PC-9 (cell line): Measurements from ENCODE around the gene VAPB. TPM values are rescaled to one million over a fixed set of nuclear protein-coding genes. Genes with fewer than 3 reads are reported as not detected.

ENCODE experiments used
- BruUV-seq: library from RNA; stranded (reverse); fragments of 400-500 nt; replicated peaks from 2 replicates; lab custom pipeline; 2021; lab: Mats Ljungman, UMichigan
- CTCF ChIA-PET: fragments of 300-600 bp; sonication (Branson Sonifier 250); formaldehyde crosslinking; loops from one replicate; lab custom pipeline; 2022; ENCODE audit warnings: antibody characterized with exemption; lab: Charles Lee
- POLR2A ChIA-PET: fragments of 300-600 bp; sonication (Branson Sonifier 250); formaldehyde crosslinking; loops from one replicate; lab custom pipeline; 2022; ENCODE audit warnings: antibody characterized with exemption; ENCODE audit not compliant: unreplicated experiment; lab: Charles Lee
- DNase-seq, 2 experiments: peaks; one replicate each; pipeline versions ENCODE4 v3.0.0 to v3.0.0-alpha.2; 2015 to 2022; ENCODE audit warnings: mixed read lengths in 1 of 2
- H2AFZ ChIP-seq: fragments of 200-600 bp; sonication (generic); 2 replicates; pipeline ENCODE4 v1.8.1; 2017; ENCODE audit warnings: antibody characterized with exemption
- H3F3A ChIP-seq: fragments of 200-600 bp; sonication (generic); 2 replicates; pipeline ENCODE4 v1.8.1; 2017; ENCODE audit warnings: antibody characterized with exemption, mild to moderate bottlenecking, low read depth; ENCODE audit not compliant: insufficient read depth
- H3K27ac ChIP-seq: fragments of 200-600 bp; sonication (generic); 2 replicates; pipeline ENCODE4 v1.6.1; 2016; ENCODE audit warnings: mixed run types
- H3K27me3 ChIP-seq: fragments of 200-600 bp; sonication (generic); 2 replicates; pipeline ENCODE4 v1.6.1; 2016; ENCODE audit warnings: low read depth, mixed run types; ENCODE audit not compliant: insufficient read depth
- H3K36me3 ChIP-seq: fragments of 200-600 bp; sonication (generic); 2 replicates; pipeline ENCODE4 v1.6.1; 2016; ENCODE audit warnings: low read depth, mixed run types
- H3K4me1 ChIP-seq: fragments of 200-600 bp; sonication (generic); replicated peaks from 2 replicates; pipeline ENCODE4 v1.6.1; 2016; ENCODE audit warnings: mixed run types; ENCODE audit not compliant: insufficient read depth
- H3K4me2 ChIP-seq: fragments of 200-600 bp; sonication (generic); 2 replicates; pipeline ENCODE4 v1.6.1; 2017; ENCODE audit warnings: mixed run types
- H3K4me3 ChIP-seq: fragments of 200-600 bp; sonication (generic); 2 replicates; pipeline ENCODE4 v1.6.1; 2016; ENCODE audit warnings: mixed run types
- H3K79me2 ChIP-seq: fragments of 200-600 bp; sonication (generic); 2 replicates; pipeline ENCODE4 v1.6.1; 2017; ENCODE audit warnings: low read depth, mixed run types
- H3K9me2 ChIP-seq: fragments of 200-600 bp; sonication (generic); 2 replicates; pipeline ENCODE4 v1.8.1; 2017; ENCODE audit warnings: mild to moderate bottlenecking; ENCODE audit not compliant: insufficient read depth
- H3K9me3 ChIP-seq: fragments of 200-600 bp; sonication (generic); 2 replicates; pipeline ENCODE4 v1.8.1; 2016; ENCODE audit warnings: low read depth; ENCODE audit not compliant: insufficient read depth
- H4K20me1 ChIP-seq: fragments of 200-600 bp; sonication (generic); 2 replicates; pipeline ENCODE4 v1.8.1; 2017; ENCODE audit not compliant: insufficient read depth
- CTCF ChIP-seq: fragments of 200-600 bp; sonication (generic); conservative IDR thresholded peaks from 2 replicates; pipeline ENCODE4 v1.6.1; 2017; ENCODE audit warnings: mixed run types, antibody characterized with exemption, mild to moderate bottlenecking, moderate library complexity
- EZH2 ChIP-seq: fragments of 200-600 bp; sonication (generic); IDR thresholded peaks from 2 replicates; pipeline ENCODE4 v1.8.0; 2017; ENCODE audit warnings: antibody characterized with exemption, low read depth
- intact Hi-C: fragments of 100-400 bp; cut with micrococcal nuclease; formaldehyde crosslinking; loops from one replicate; pipeline ENCODE4 v1.10.0; 2022; ENCODE audit not compliant: unreplicated experiment
- total RNA-seq: library from RNA; stranded (reverse); gene quantifications from 2 replicates; pipeline ENCODE4 v1.2.3, GENCODE V29; 2021

Gene VAPB
- total RNA-seq, 1 experiment from 2014 or later = 80.6 TPM

GRCh38 chr20:58374027-58374850 is 14.8 kb upstream of the VAPB start:
- H3K9me2 ChIP-seq = no peaks in the 10 kb centered on the region; the same call in 1 of the 2 replicates
- no peaks in the 10 kb centered on the region; the same call in 1 of the 2 replicates for H3K9me3 ChIP-seq
- POLR2A ChIA-PET = interaction anchor here (0.6 kb wide), 1 partner anchor 15 kb away, joined by 5 read pairs; the partner anchor contains the start of gene VAPB
- 0 out of 2 replicates have a peak, but pooled peaks cover 3% of the 10 kb centered on the region for H4K20me1 ChIP-seq
- no peaks in the 10 kb centered on the region for H3F3A ChIP-seq
- H2AFZ ChIP-seq = no peak overlapping the region
- TF ChIP-seq CTCF (no peak), EZH2 (no peak)
- intact Hi-C loops = no loop called here
- H3K27ac ChIP-seq = no peak overlapping the region
- no peak overlapping the region for H3K4me2 ChIP-seq
- no peak overlapping the region for H3K4me3 ChIP-seq
- DNase-seq = no peak
- no peaks in the 10 kb centered on the region for H3K79me2 ChIP-seq
- H3K27me3 ChIP-seq = no peaks in the 10 kb centered on the region
- no TSS peak for BruUV-seq
- no peaks in the 10 kb centered on the region for H3K36me3 ChIP-seq
- CTCF ChIA-PET = no interaction called here
- no peaks in the 10 kb centered on the region for H3K4me1 ChIP-seq

- Histone ChIP-seq H3K36me3 (no peaks in the 10 kb centered on the region), H2AFZ (no peak overlapping the region)
- intact Hi-C loops = no loop called here
These were observed 13.9 kb upstream of the VAPB start for GRCh38 chr20:58374906-58375758.

GRCh38 chr20:58375759-58376352 is 13.2 kb upstream of the VAPB start:
- Histone ChIP-seq H3K9me3 (peaks cover 2% of the 10 kb centered on the region; the same call in 1 of the 2 replicates), H3F3A (no peaks in the 10 kb centered on the region), H3K27me3 (peaks cover 3% of the 10 kb centered on the region; the same call in 1 of the 2 replicates), H4K20me1 (0 out of 2 replicates have a peak, but pooled peaks cover 3% of the 10 kb centered on the region), H3K4me1 (no peaks in the 10 kb centered on the region), H3K36me3 (no peaks in the 10 kb centered on the region), H3K79me2 (no peaks in the 10 kb centered on the region), H3K27ac (no peak overlapping the region), H3K4me3 (no peak overlapping the region), H3K4me2 (no peak overlapping the region), H2AFZ (no peak overlapping the region), H3K9me2 (no peaks in the 10 kb centered on the region; the same call in 1 of the 2 replicates)
- ChIA-PET CTCF (no interaction called here), POLR2A (no interaction called here)
- intact Hi-C loops = no loop called here
- no peak for TF ChIP-seq CTCF
- no peak for TF ChIP-seq EZH2
- no peak for DNase-seq
- no TSS peak for BruUV-seq

More at GRCh38 chr20:58374906-58375758, 13.9 kb upstream of the VAPB start:
- Histone ChIP-seq H3K4me2 (no peak overlapping the region), H3K4me1 (no peaks in the 10 kb centered on the region), H4K20me1 (0 out of 2 replicates have a peak, but pooled peaks cover 3% of the 10 kb centered on the region), H3K27ac (no peak overlapping the region), H3K79me2 (no peaks in the 10 kb centered on the region), H3K27me3 (no peaks in the 10 kb centered on the region), H3F3A (no peaks in the 10 kb centered on the region), H3K9me3 (no peaks in the 10 kb centered on the region; the same call in 1 of the 2 replicates), H3K4me3 (no peak overlapping the region), H3K9me2 (no peaks in the 10 kb centered on the region; the same call in 1 of the 2 replicates)
- no peak for TF ChIP-seq EZH2
- ChIA-PET CTCF (no interaction called here), POLR2A (no interaction called here)
- no TSS peak for BruUV-seq
- DNase-seq = peak in 1 of 2 experiments; percentile 21
